HepG2 (cell line): ENCODE data around the gene CELSR3. TPM values are rescaled to one million over a fixed set of nuclear protein-coding genes. Genes with fewer than 3 reads are reported as not detected.

Source experiments
- AHDC1 ChIP-seq: sonication (generic); formaldehyde crosslinking; IDR thresholded peaks from 2 replicates; pipeline ENCODE4 v1.5.1; 2020; ENCODE audit warnings: mild to moderate bottlenecking, missing genetic modification reagents, borderline replicate concordance
- ATF7 ChIP-seq, 2 experiments: fragments of 450-650 bp in 1 of 2; sonication (generic) in 1 of 2; formaldehyde crosslinking in 1 of 2; IDR thresholded peaks; 2 replicates each; pipeline versions ENCODE4 v1.4.0 to v1.6.1; 2016 to 2020; ENCODE audit warnings: antibody characterized with exemption in 1 of 2, mild to moderate bottlenecking in 1 of 2, missing genetic modification reagents in 1 of 2
- JUND ChIP-seq: sonication (generic); formaldehyde crosslinking; IDR thresholded peaks from 2 replicates; pipeline ENCODE4 v1.8.0; 2022; ENCODE audit warnings: mild to moderate bottlenecking, missing genetic modification reagents
- KDM4B ChIP-seq: sonication (generic); formaldehyde crosslinking; IDR thresholded peaks from 2 replicates; pipeline ENCODE4 v1.4.0; 2020; ENCODE audit warnings: missing genetic modification reagents
- RARG ChIP-seq: sonication (generic); formaldehyde crosslinking; IDR thresholded peaks from 2 replicates; pipeline ENCODE4 v1.4.0; 2020; ENCODE audit warnings: low read depth, mild to moderate bottlenecking, missing genetic modification reagents
- RBFOX2 ChIP-seq: fragments of 200-400 bp; formaldehyde crosslinking; IDR thresholded peaks from 2 replicates; pipeline ENCODE4 v1.6.1; 2017; ENCODE audit warnings: low read depth, mild to moderate bottlenecking, low read length
- RFX5 ChIP-seq: IDR thresholded peaks from 2 replicates; pipeline ENCODE4 v1.6.1; 2011; ENCODE audit warnings: low read depth, low read length, improper control_type of control experiment
- SMAD1 ChIP-seq: sonication (generic); formaldehyde crosslinking; IDR thresholded peaks from 2 replicates; pipeline ENCODE4 v1.4.0; 2020; ENCODE audit warnings: missing genetic modification reagents, low read depth, mild to moderate bottlenecking, borderline replicate concordance
- ZMYM3 ChIP-seq: sonication (generic); formaldehyde crosslinking; IDR thresholded peaks from 2 replicates; pipeline ENCODE4 v1.5.1; 2020; ENCODE audit warnings: mild to moderate bottlenecking, missing genetic modification reagents
- ZNF563 ChIP-seq: sonication (generic); formaldehyde crosslinking; IDR thresholded peaks from 2 replicates; pipeline ENCODE4 v1.8.0; 2022; ENCODE audit warnings: mild to moderate bottlenecking, moderate library complexity, missing genetic modification reagents
- ZNF619 ChIP-seq: sonication (generic); formaldehyde crosslinking; IDR thresholded peaks from 2 replicates; pipeline ENCODE4 v1.4.0; 2020; ENCODE audit warnings: mild to moderate bottlenecking, missing genetic modification reagents
- ZNF672 ChIP-seq: sonication (generic); formaldehyde crosslinking; IDR thresholded peaks from 2 replicates; pipeline ENCODE4 v1.8.1; 2022; ENCODE audit warnings: missing genetic modification reagents
- ZNF891 ChIP-seq: sonication (generic); formaldehyde crosslinking; IDR thresholded peaks from 2 replicates; pipeline ENCODE4 v1.5.0; 2020; ENCODE audit warnings: mild to moderate bottlenecking, missing genetic modification reagents
- ZSCAN20 ChIP-seq: sonication (generic); formaldehyde crosslinking; IDR thresholded peaks from 2 replicates; pipeline ENCODE4 v1.4.0; 2020; ENCODE audit warnings: missing genetic modification reagents, mild to moderate bottlenecking, borderline replicate concordance
- ZSCAN31 ChIP-seq: sonication (generic); formaldehyde crosslinking; IDR thresholded peaks from 2 replicates; pipeline ENCODE4 v1.5.0; 2020; ENCODE audit warnings: low read depth, mild to moderate bottlenecking, missing genetic modification reagents
- polyA plus RNA-seq, 8 experiments: library from polyadenylated mRNA; depleted of rRNA in 3 of 8; stranded (reverse) in 7 of 8; unstranded in 1 of 8; fragments of >200 nt; fragmentation: Illumina TruSeq in 4 of 8; extraction: Trizol in 4 of 8; gene quantifications; 2 replicates each; pipeline versions ENCODE4 v1.2.1 to v1.2.3, GENCODE V29; 2011 to 2016; ENCODE audit warnings: low read depth in 4 of 8, missing spikeins in 1 of 8, mixed read lengths in 1 of 8; ENCODE audit not compliant: insufficient read depth in 1 of 8
- total RNA-seq, 5 experiments: library from RNA; depleted of rRNA; stranded (reverse); fragments of >200 nt; fragmentation: Illumina TruSeq; extraction: Trizol; gene quantifications; 2 replicates each; pipeline ENCODE4 v1.2.3, GENCODE V29; 2016; ENCODE audit warnings: low read depth in 1 of 5
- TF ChIP-seq, protein P1 (sequence below): sonication (generic); formaldehyde crosslinking; IDR thresholded peaks from 2 replicates; pipeline ENCODE4 v1.4.0; 2020; ENCODE audit warnings: missing genetic modification reagents, borderline replicate concordance
- TF ChIP-seq, protein P2 (sequence below): sonication (generic); formaldehyde crosslinking; IDR thresholded peaks from 2 replicates; pipeline ENCODE4 v1.5.1; 2020; ENCODE audit warnings: missing genetic modification reagents, mild to moderate bottlenecking, borderline replicate concordance
- TF ChIP-seq, protein P3 (sequence below): IDR thresholded peaks from 2 replicates; pipeline ENCODE4 v1.6.1; 2016; ENCODE audit warnings: low read depth

CELSR3 gene
- total and polyA plus RNA-seq, 2 of the 13 experiments (the other 11 are each of a cell fraction or from before 2014, with no cell fraction given): 5.4 to 6.7 TPM

DNA sequence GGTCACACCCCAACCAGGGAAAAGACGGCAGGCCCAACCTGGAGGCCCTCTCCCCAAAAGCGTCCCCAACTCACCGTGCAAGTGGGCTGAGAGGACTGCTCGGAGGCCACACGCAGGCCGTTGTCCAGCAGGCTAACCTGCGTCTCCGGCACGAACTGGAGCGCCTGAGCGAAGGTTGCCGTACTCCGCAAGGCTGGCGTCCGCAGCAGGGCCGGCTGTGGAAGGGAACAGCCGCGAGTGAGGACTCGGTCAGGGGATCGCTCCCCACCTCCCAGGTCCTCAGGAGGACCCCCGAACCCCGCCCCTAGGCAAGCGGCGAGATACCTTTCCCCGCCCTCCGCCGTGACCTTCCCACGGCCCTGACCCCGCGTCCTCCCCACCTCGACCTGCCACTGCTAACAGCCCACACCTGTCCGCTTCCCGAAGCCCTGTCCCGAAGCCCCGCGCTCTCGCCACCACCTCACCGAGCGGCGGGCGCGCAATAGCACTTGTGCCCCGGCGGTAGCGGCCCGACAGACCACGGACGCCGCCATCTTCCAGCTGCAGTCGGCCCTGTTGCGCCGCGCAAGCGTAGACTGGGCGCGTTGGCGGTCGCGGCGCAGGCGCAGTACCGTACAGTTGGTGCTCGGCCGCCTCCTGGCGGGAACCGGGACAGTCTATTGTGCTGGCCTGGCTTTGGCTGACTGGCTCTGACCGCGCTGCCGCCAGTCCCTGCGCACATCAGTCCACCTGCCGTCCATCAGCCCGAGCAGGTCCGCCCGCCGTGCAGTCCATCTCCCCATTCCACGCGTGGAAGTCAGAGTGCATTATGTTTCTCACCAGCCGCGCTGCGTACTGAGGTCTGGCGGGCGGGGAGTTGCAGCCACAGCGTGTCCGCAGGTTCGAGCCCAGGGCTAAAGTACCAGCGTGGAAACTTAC lies 53.3 kb downstream of the CELSR3 start, which contains the start of gene UQCRC1 (continued):
- no peak for TF ChIP-seq ZNF891 (CRISPR knock-in tag)
- peak; percentile 95 for TF ChIP-seq ZMYM3
- no peak; the same call in 1 of the 2 replicates for TF ChIP-seq ZNF563 (CRISPR knock-in tag)
- TF ChIP-seq KDM4B: no peak; the same call in 1 of the 2 replicates
- peak; percentile 88; the same call in 1 of the 2 replicates for TF ChIP-seq SMAD1 (CRISPR knock-in tag)
- TF ChIP-seq ZNF619 (CRISPR knock-in tag): no peak
- TF ChIP-seq, protein P1, sequence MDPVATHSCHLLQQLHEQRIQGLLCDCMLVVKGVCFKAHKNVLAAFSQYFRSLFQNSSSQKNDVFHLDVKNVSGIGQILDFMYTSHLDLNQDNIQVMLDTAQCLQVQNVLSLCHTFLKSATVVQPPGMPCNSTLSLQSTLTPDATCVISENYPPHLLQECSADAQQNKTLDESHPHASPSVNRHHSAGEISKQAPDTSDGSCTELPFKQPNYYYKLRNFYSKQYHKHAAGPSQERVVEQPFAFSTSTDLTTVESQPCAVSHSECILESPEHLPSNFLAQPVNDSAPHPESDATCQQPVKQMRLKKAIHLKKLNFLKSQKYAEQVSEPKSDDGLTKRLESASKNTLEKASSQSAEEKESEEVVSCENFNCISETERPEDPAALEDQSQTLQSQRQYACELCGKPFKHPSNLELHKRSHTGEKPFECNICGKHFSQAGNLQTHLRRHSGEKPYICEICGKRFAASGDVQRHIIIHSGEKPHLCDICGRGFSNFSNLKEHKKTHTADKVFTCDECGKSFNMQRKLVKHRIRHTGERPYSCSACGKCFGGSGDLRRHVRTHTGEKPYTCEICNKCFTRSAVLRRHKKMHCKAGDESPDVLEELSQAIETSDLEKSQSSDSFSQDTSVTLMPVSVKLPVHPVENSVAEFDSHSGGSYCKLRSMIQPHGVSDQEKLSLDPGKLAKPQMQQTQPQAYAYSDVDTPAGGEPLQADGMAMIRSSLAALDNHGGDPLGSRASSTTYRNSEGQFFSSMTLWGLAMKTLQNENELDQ (CRISPR knock-in tag): no peak
- TF ChIP-seq ATF7 (IDR thresholded peaks at IDR 0.05): no peak
- TF ChIP-seq ATF7 (CRISPR knock-in tag; IDR thresholded peaks at IDR 0.05): peak; percentile 63; the same call in 1 of the 2 replicates
- TF ChIP-seq ZSCAN31 (CRISPR knock-in tag): peak; percentile 96; the same call in 1 of the 2 replicates
- TF ChIP-seq, protein P2, sequence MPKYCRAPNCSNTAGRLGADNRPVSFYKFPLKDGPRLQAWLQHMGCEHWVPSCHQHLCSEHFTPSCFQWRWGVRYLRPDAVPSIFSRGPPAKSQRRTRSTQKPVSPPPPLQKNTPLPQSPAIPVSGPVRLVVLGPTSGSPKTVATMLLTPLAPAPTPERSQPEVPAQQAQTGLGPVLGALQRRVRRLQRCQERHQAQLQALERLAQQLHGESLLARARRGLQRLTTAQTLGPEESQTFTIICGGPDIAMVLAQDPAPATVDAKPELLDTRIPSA (CRISPR knock-in tag): no peak
- no peak for TF ChIP-seq RFX5
- peak; percentile 99 for TF ChIP-seq RBFOX2
- 0 out of 2 replicates have a peak, but pooled peaks have one; percentile 21 for TF ChIP-seq AHDC1 (CRISPR knock-in tag)
- no peak; the same call in 1 of the 2 replicates for TF ChIP-seq ZSCAN20
- TF ChIP-seq RARG (CRISPR knock-in tag): no peak
- TF ChIP-seq, protein P3, sequence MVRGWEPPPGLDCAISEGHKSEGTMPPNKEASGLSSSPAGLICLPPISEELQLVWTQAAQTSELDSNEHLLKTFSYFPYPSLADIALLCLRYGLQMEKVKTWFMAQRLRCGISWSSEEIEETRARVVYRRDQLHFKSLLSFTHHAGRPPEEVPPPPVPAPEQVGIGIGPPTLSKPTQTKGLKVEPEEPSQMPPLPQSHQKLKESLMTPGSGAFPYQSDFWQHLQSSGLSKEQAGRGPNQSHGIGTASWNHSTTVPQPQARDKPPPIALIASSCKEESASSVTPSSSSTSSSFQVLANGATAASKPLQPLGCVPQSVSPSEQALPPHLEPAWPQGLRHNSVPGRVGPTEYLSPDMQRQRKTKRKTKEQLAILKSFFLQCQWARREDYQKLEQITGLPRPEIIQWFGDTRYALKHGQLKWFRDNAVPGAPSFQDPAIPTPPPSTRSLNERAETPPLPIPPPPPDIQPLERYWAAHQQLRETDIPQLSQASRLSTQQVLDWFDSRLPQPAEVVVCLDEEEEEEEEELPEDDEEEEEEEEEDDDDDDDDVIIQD (CRISPR knock-in tag): no peak
- no peak for TF ChIP-seq ZNF672 (CRISPR knock-in tag)
- peak; percentile 53; the same call in 1 of the 2 replicates for TF ChIP-seq JUND (CRISPR knock-in tag)
